ENCODE data around the gene FLT3. TPM values are rescaled to one million over a fixed set of nuclear protein-coding genes. Genes with fewer than 3 reads are reported as not detected.

FLT3 gene
- total and polyA plus RNA-seq, 9 of the 15 experiments (the other 6 are each of a cell fraction or from before 2014, with no cell fraction given): not detected

GRCh38 chr13:27969866-27970229 is 130.5 kb downstream of the FLT3 start:
- no peaks in the 10 kb centered on the region for H4K20me1 ChIP-seq (replicated peaks; ENCODE audit: control insufficient read depth, insufficient read depth, low read length)
- ChIA-PET POLR2A (interaction anchor here (0.5 kb wide), 1 partner anchor 235 kb away, joined by 3 read pairs; no protein-coding TSS in a partner anchor), CTCF (ENCODE audit: low intra/inter-chr PET ratio) (no interaction called here)
- H2AFZ ChIP-seq (ENCODE audit: low read depth, low read length): no peak overlapping the region
- BruUV-seq (replicated peaks): no TSS peak
- no peaks in the 10 kb centered on the region for H3K9me3 ChIP-seq (replicated peaks; ENCODE audit: control insufficient read depth, insufficient read depth, low read depth, low read length)
- H3K27ac ChIP-seq (ENCODE audit: extremely low read depth, low read depth, low read length): no peak overlapping the region
- ATAC-seq (no peak), DNase-seq (ENCODE audit: extremely low read depth in 1 of 4, low spot score in 3 of 4) (no peak), FAIRE-seq (no peak)
- H3K4me2 ChIP-seq (ENCODE audit: insufficient read depth, low read length): no peak overlapping the region
- intact Hi-C loops (cut with micrococcal nuclease) (no loop called here), in situ Hi-C loops (cut with MboI) (loop anchor here (25.0 kb wide), 1 partner anchor 458 kb away; no protein-coding TSS in a partner anchor)
- H3K4me3 ChIP-seq: no peak overlapping the region
- no peaks in the 10 kb centered on the region for H3K9me1 ChIP-seq (ENCODE audit: control insufficient read depth, insufficient read depth, low read length)
- peaks cover 12 to 73% of the 10 kb centered on the region in 2 experiments; a peak in 4 of 5 replicates for H3K27me3 ChIP-seq (ENCODE audit: control insufficient read depth in 2 of 2, insufficient read depth in 2 of 2, low read length in 2 of 2)
- H3K4me1 ChIP-seq (replicated peaks in 1 of 2; ENCODE audit: control insufficient read depth in 2 of 2, insufficient read depth in 2 of 2, low read length in 2 of 2): no peaks in the 10 kb centered on the region; a peak in 1 of 5 replicates
- H3K79me2 ChIP-seq (ENCODE audit: control insufficient read depth, insufficient read depth, low read length): no peaks in the 10 kb centered on the region
- H3K9ac ChIP-seq (ENCODE audit: insufficient read depth in 1 of 2, low read depth in 2 of 2, low read length in 2 of 2): no peak overlapping the region
- 14% methylated on average over 7 of the region's 7 CpGs for WGBS (ENCODE audit: insufficient coverage, low coverage, missing lambda C conversion rate)
- H3K36me3 ChIP-seq (ENCODE audit: control insufficient read depth, insufficient read depth, low read length): no peaks in the 10 kb centered on the region
- TF ChIP-seq COPS2 (conservative IDR thresholded peaks at IDR 0.05) (no peak), TCF15 (CRISPR knock-in tag; IDR thresholded peaks at IDR 0.05) (no peak), RCOR1 (IDR thresholded peaks at IDR 0.05; ENCODE audit: borderline replicate concordance in 1 of 2, low read depth in 2 of 2, low read length in 2 of 2) (no peak), CUX1 (CRISPR knock-in tag; IDR thresholded peaks at IDR 0.05) (no peak), FOXJ3 (CRISPR knock-in tag; IDR thresholded peaks at IDR 0.05) (no peak), RBM17 (IDR thresholded peaks at IDR 0.05; ENCODE audit: borderline replicate concordance, low read depth, low read length) (no peak), USF2 (CRISPR knock-in tag; IDR thresholded peaks at IDR 0.05) (no peak), ZNF197 (CRISPR knock-in tag; IDR thresholded peaks at IDR 0.05; ENCODE audit: low read depth) (no peak), ZBTB34 (CRISPR knock-in tag; IDR thresholded peaks at IDR 0.05) (no peak), ZNF324 (CRISPR knock-in tag; IDR thresholded peaks at IDR 0.05) (no peak), ZNF740 (CRISPR knock-in tag; IDR thresholded peaks at IDR 0.05) (no peak), ZNF740 (tag; IDR thresholded peaks at IDR 0.05) (no peak)

All from K562 (cell line).